PC-3 (cell line): ENCODE data around the gene MAPK12. TPM values are rescaled to one million over a fixed set of nuclear protein-coding genes. Genes with fewer than 3 reads are reported as not detected.

Experiments used
- ATAC-seq: fragments of 200-7000 bp; cut with Tn5 transposase; 2 replicates; pipeline ENCODE4 v1.9.1; 2020; ENCODE audit warnings: mild to moderate bottlenecking, moderate library complexity
- BruUV-seq: library from RNA; stranded (reverse); fragments of 400-500 nt; replicated peaks from 2 replicates; lab custom pipeline; 2021; lab: Mats Ljungman, UMichigan
- CTCF ChIA-PET: fragments of 300-600 bp; sonication (Branson Sonifier 250); formaldehyde crosslinking; loops from one replicate; lab custom pipeline; 2022; ENCODE audit warnings: antibody characterized with exemption; lab: Charles Lee
- POLR2A ChIA-PET: fragments of 300-600 bp; sonication (Branson Sonifier 250); formaldehyde crosslinking; loops from one replicate; lab custom pipeline; 2022; ENCODE audit warnings: antibody characterized with exemption; ENCODE audit not compliant: unreplicated experiment; lab: Charles Lee
- DNase-seq: peaks from one replicate; pipeline ENCODE4 v3.0.0-alpha.2; 2015
- H2AFZ ChIP-seq: fragments of 300-600 bp; sonication (generic); 2 replicates; pipeline ENCODE4 v1.6.0; 2016; ENCODE audit warnings: antibody characterized with exemption, low read length
- H3F3A ChIP-seq: fragments of 300-600 bp; sonication (generic); one replicate; pipeline ENCODE4 v1.6.0; 2017; ENCODE audit warnings: antibody characterized with exemption, low read length, control low read depth, mild to moderate bottlenecking; ENCODE audit not compliant: unreplicated experiment
- H3K27ac ChIP-seq: fragments of 300-600 bp; sonication (generic); 2 replicates; pipeline ENCODE4 v1.5.1; 2016; ENCODE audit warnings: mild to moderate bottlenecking, low read length
- H3K27me3 ChIP-seq: fragments of 300-600 bp; sonication (generic); 2 replicates; pipeline ENCODE4 v1.6.1; 2016; ENCODE audit warnings: low read length, mixed read lengths
- H3K36me3 ChIP-seq: fragments of 300-600 bp; sonication (generic); 2 replicates; pipeline ENCODE4 v1.6.1; 2016; ENCODE audit warnings: low read depth, mixed run types, low read length, mixed read lengths
- H3K4me1 ChIP-seq: fragments of 300-600 bp; sonication (generic); 2 replicates; pipeline ENCODE4 v1.5.1; 2016; ENCODE audit warnings: low read length; ENCODE audit not compliant: insufficient read depth
- H3K4me2 ChIP-seq: fragments of 300-600 bp; sonication (generic); 2 replicates; pipeline ENCODE4 v1.6.0; 2016; ENCODE audit warnings: low read length
- H3K4me3 ChIP-seq: fragments of 300-600 bp; sonication (generic); 2 replicates; pipeline ENCODE4 v1.5.1; 2016; ENCODE audit warnings: mild to moderate bottlenecking, low read length, mixed read lengths
- H3K79me2 ChIP-seq: fragments of 300-600 bp; sonication (generic); 2 replicates; pipeline ENCODE4 v1.6.1; 2017; ENCODE audit warnings: low read length, mixed read lengths
- H3K9ac ChIP-seq: fragments of 300-600 bp; sonication (generic); 2 replicates; pipeline ENCODE4 v1.6.0; 2016; ENCODE audit warnings: mild to moderate bottlenecking, low read length
- H3K9me2 ChIP-seq: fragments of 300-600 bp; sonication (generic); replicated peaks from 2 replicates; pipeline ENCODE4 v1.6.1; 2016; ENCODE audit warnings: mixed run types, low read length, mixed read lengths
- H3K9me3 ChIP-seq: fragments of 300-600 bp; sonication (generic); 2 replicates; pipeline ENCODE4 v1.6.1; 2016; ENCODE audit warnings: low read length, mixed read lengths
- H4K20me1 ChIP-seq: fragments of 300-600 bp; sonication (generic); 2 replicates; pipeline ENCODE4 v1.6.1; 2016; ENCODE audit warnings: low read length, mixed read lengths
- CTCF ChIP-seq: fragments of 300-600 bp; sonication (generic); conservative IDR thresholded peaks from 2 replicates; pipeline ENCODE4 v1.5.1; 2017; ENCODE audit warnings: antibody characterized with exemption, low read depth, mild to moderate bottlenecking, low read length
- EZH2 ChIP-seq: fragments of 300-600 bp; sonication (generic); IDR thresholded peaks from one replicate; pipeline ENCODE4 v1.6.1; 2017; ENCODE audit warnings: antibody characterized with exemption, mild to moderate bottlenecking, low read length; ENCODE audit not compliant: unreplicated experiment
- EZH2phosphoT487 ChIP-seq: fragments of 300-600 bp; sonication (generic); IDR thresholded peaks from 2 replicates; pipeline ENCODE4 v1.6.1; 2018; ENCODE audit warnings: mild to moderate bottlenecking, antibody characterized with exemption, low read length, borderline replicate concordance
- intact Hi-C: fragments of 100-400 bp; cut with micrococcal nuclease; formaldehyde crosslinking; loops from 2 replicates; pipeline ENCODE4 v1.9.0; 2023
- total RNA-seq: library from RNA; depleted of rRNA; stranded (reverse); fragments of >200 nt; gene quantifications from 2 replicates; pipeline ENCODE4 v1.2.3, GENCODE V29; 2014

Gene MAPK12
- total RNA-seq, 1 experiment from 2014 or later = 22.4 TPM

- Histone ChIP-seq H3K9me2 (no peaks in the 10 kb centered on the region), H3K79me2 (no peaks in the 10 kb centered on the region), H4K20me1 (no peaks in the 10 kb centered on the region), H3K4me3 (peak overlapping the region; percentile 68), H3K27me3 (no peaks in the 10 kb centered on the region), H3K9ac (0 out of 2 replicates have a peak overlapping the region, but pooled peaks have one; percentile 22), H3K4me1 (peaks cover 11% of the 10 kb centered on the region), H3K36me3 (peaks cover 7% of the 10 kb centered on the region), H3K27ac (no peak overlapping the region), H3F3A (no peaks in the 10 kb centered on the region), H2AFZ (peak overlapping the region; percentile 68), H3K9me3 (no peaks in the 10 kb centered on the region), H3K4me2 (peak overlapping the region; percentile 95)
- TF ChIP-seq EZH2phosphoT487 (no peak), CTCF (no peak), EZH2 (no peak)
- BruUV-seq = no TSS peak
- ATAC-seq (peak; percentile 54), DNase-seq (peak; percentile 54)
- ChIA-PET CTCF (interaction anchor here (0.6 kb wide), 1 partner anchor 18 kb away, joined by 16 read pairs; no protein-coding TSS in a partner anchor), POLR2A (no interaction called here)
- intact Hi-C loops = loop anchor here (5.0 kb wide), 1 partner anchor 71 kb away; the partner anchor contains the start of gene PPP6R2
These were observed 9.3 kb upstream of the MAPK12 start for GRCh38 chr22:50270666-50271394.

- Histone ChIP-seq H3K9ac (0 out of 2 replicates have a peak within 1 kb of the TSS, but pooled peaks have one; percentile 22), H3K27ac (no peak within 1 kb of the TSS), H3K4me3 (peak within 1 kb of the TSS; percentile 68), H3K27me3 (no peaks in the 10 kb centered on the region), H3K36me3 (peaks cover 2% of the 10 kb centered on the region; the same call in 1 of the 2 replicates), H3K9me2 (no peaks in the 10 kb centered on the region), H3K9me3 (no peaks in the 10 kb centered on the region), H3K4me2 (peak within 1 kb of the TSS; percentile 95), H3K79me2 (no peaks in the 10 kb centered on the region), H3F3A (no peaks in the 10 kb centered on the region), H3K4me1 (peaks cover 11% of the 10 kb centered on the region), H4K20me1 (no peaks in the 10 kb centered on the region), H2AFZ (peak within 1 kb of the TSS; percentile 68)
- intact Hi-C loops = loop anchor here (5.0 kb wide), 1 partner anchor 72 kb away; the partner anchor contains the start of gene PPP6R2
- ChIA-PET POLR2A (no interaction called here), CTCF (no interaction called here)
- no TSS peak for BruUV-seq
- DNase-seq = peak; percentile 27
- TF ChIP-seq CTCF (no peak), EZH2phosphoT487 (no peak), EZH2 (no peak)
- ATAC-seq = peak; percentile 39
These were observed 8.6 kb upstream of the MAPK12 start, which contains the start of gene MAPK11 for GRCh38 chr22:50269970-50270665. Gene MAPK11, minus strand, starts transcription at chr22:50270380. Its CDS starts 88 bp downstream, at chr22:50270292.
